Measurements from ENCODE around the gene ACACB. TPM values are rescaled to one million over a fixed set of nuclear protein-coding genes. Genes with fewer than 3 reads are reported as not detected.

The ACACB gene
- total RNA-seq, 1 experiment from 2014 or later, result 8.2 TPM

DNA sequence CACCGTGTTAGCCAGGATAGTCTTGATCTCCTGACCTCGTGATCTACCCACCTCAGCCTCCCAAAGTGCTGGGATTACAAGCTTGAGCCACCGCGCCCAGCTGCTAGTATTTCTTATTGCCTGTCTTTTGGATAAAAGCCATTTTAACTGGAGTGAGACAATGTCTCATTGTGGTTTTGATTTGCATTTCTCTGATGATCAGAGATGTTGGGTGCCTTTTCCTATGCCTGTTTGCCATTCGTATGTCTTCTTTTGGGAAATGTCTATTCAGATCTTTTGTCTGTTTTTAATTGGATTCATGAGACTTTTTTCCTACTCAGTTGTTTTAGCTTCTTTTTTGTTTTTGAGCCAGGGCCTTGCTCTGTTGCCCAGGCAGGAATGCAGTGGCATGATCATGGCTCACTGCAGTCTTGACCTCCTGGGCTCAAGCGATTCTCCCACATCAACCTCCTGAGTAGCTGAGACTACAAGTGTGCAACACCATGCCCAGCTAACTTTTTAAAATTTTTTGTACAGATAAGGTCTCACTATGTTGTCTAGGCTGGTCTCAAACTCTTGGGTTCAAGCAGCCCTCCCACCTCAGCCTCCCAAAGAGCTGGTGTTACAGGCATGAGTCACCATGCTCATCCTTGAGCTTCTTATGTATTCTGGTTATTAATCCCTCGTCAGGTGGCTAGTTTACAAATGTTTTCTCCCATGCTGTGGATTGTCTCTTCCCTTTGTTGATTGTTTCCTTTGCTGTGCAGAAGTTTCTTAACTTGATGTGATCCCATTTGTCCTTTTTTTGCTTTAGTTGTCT lies 65.9 kb downstream of the ACACB start:
- Histone ChIP-seq H3K9me3 (ENCODE audit: low read depth, low read length, poor library complexity, severe bottlenecking) (no peaks in the 10 kb centered on the region), H3K36me3 (ENCODE audit: insufficient read depth, low read length, poor library complexity, severe bottlenecking) (no peaks in the 10 kb centered on the region), H3K4me3 (ENCODE audit: low read depth, low read length, poor library complexity, severe bottlenecking) (no peak overlapping the region), H3K27me3 (replicated peaks; ENCODE audit: insufficient read depth, low read depth, low read length, poor library complexity) (no peaks in the 10 kb centered on the region), H3K27ac (ENCODE audit: low read depth, low read length, poor library complexity, severe bottlenecking) (no peak overlapping the region), H3K4me1 (ENCODE audit: insufficient read depth, low read length, poor library complexity, severe bottlenecking) (no peaks in the 10 kb centered on the region)
- POLR2A ChIA-PET (ENCODE audit: low non-redundant PET), result no interaction called here
- no peak for TF ChIP-seq EZH2 (IDR thresholded peaks at IDR 0.05; ENCODE audit: borderline replicate concordance, low read depth, low read length, poor library complexity, severe bottlenecking)
- TF ChIP-seq, protein P1, sequence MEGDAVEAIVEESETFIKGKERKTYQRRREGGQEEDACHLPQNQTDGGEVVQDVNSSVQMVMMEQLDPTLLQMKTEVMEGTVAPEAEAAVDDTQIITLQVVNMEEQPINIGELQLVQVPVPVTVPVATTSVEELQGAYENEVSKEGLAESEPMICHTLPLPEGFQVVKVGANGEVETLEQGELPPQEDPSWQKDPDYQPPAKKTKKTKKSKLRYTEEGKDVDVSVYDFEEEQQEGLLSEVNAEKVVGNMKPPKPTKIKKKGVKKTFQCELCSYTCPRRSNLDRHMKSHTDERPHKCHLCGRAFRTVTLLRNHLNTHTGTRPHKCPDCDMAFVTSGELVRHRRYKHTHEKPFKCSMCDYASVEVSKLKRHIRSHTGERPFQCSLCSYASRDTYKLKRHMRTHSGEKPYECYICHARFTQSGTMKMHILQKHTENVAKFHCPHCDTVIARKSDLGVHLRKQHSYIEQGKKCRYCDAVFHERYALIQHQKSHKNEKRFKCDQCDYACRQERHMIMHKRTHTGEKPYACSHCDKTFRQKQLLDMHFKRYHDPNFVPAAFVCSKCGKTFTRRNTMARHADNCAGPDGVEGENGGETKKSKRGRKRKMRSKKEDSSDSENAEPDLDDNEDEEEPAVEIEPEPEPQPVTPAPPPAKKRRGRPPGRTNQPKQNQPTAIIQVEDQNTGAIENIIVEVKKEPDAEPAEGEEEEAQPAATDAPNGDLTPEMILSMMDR (conservative IDR thresholded peaks at IDR 0.05; ENCODE audit: low read depth, low read length), result no peak
- no TSS peak for BruUV-seq (replicated peaks)
- intact Hi-C loops (cut with micrococcal nuclease; ENCODE audit: unreplicated experiment), result no loop called here
- DNase-seq (ENCODE audit: low spot score), result no peak
- CTCF ChIA-PET, result no interaction called here

DNA sequence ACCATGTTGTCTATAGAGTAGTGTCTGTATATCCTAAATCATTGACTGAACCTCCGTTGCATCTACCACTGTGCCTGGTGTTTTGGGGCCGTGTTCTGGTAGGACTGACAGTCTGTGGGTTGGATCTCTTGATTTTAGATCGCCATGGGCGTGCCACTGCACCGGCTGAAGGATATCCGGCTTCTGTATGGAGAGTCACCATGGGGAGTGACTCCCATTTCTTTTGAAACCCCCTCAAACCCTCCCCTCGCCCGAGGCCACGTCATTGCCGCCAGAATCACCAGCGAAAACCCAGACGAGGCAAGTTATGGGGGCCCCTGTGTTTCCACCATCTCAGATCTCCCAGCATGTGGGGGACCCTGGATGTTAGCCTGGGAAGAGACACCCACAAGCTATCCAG lies 69.1 kb downstream of the ACACB start:
- no TSS peak for BruUV-seq (replicated peaks)
- Histone ChIP-seq H3K27me3 (replicated peaks; ENCODE audit: insufficient read depth, low read depth, low read length, poor library complexity) (no peaks in the 10 kb centered on the region), H3K9me3 (ENCODE audit: low read depth, low read length, poor library complexity, severe bottlenecking) (no peaks in the 10 kb centered on the region), H3K36me3 (ENCODE audit: insufficient read depth, low read length, poor library complexity, severe bottlenecking) (no peaks in the 10 kb centered on the region), H3K4me1 (ENCODE audit: insufficient read depth, low read length, poor library complexity, severe bottlenecking) (no peaks in the 10 kb centered on the region), H3K27ac (ENCODE audit: low read depth, low read length, poor library complexity, severe bottlenecking) (no peak overlapping the region), H3K4me3 (ENCODE audit: low read depth, low read length, poor library complexity, severe bottlenecking) (no peak overlapping the region)
- no peak for TF ChIP-seq EZH2 (IDR thresholded peaks at IDR 0.05; ENCODE audit: borderline replicate concordance, low read depth, low read length, poor library complexity, severe bottlenecking)
- TF ChIP-seq, protein P1 (conservative IDR thresholded peaks at IDR 0.05; ENCODE audit: low read depth, low read length), result no peak
- POLR2A ChIA-PET (ENCODE audit: low non-redundant PET), result no interaction called here
- no peak for DNase-seq (ENCODE audit: low spot score)
- intact Hi-C loops (cut with micrococcal nuclease; ENCODE audit: unreplicated experiment), result no loop called here
- CTCF ChIA-PET, result no interaction called here

DNA sequence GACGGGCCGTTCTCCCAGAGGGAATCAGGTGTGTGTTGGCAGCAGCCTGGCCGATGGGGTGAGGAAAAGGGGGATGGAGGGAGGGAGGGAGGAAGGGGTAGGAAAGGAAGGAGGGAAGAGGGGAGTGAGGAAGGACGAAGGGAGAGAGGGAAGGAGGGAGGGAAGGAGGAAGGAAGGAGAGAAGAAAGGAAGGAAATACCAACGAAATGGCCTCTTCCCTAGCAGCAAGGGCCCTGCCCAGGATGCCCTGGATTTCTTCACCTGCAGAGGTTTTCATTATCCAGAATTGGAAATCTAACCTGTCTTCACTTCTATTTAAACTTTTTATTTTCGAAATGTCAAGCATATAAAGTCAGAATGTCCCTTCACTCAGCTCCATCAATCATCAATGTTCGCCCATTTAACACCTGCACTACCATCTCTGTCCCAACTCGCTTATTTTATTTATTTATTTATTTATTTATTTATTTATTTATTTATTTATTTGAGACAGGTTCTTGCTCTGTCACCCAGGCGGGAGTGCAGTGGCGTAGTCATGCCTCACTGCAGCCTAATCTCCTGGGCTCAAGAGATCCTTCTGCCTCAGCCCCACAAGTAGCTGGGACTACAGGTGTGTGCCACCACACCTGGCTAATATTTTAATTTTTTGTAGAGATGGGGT lies 70.7 kb downstream of the ACACB start:
- no TSS peak for BruUV-seq (replicated peaks)
- Histone ChIP-seq H3K27me3 (replicated peaks; ENCODE audit: insufficient read depth, low read depth, low read length, poor library complexity) (no peaks in the 10 kb centered on the region), H3K4me3 (ENCODE audit: low read depth, low read length, poor library complexity, severe bottlenecking) (no peak overlapping the region), H3K4me1 (ENCODE audit: insufficient read depth, low read length, poor library complexity, severe bottlenecking) (no peaks in the 10 kb centered on the region), H3K36me3 (ENCODE audit: insufficient read depth, low read length, poor library complexity, severe bottlenecking) (no peaks in the 10 kb centered on the region), H3K27ac (ENCODE audit: low read depth, low read length, poor library complexity, severe bottlenecking) (no peak overlapping the region), H3K9me3 (ENCODE audit: low read depth, low read length, poor library complexity, severe bottlenecking) (no peaks in the 10 kb centered on the region)
- POLR2A ChIA-PET (ENCODE audit: low non-redundant PET), result no interaction called here
- TF ChIP-seq EZH2 (IDR thresholded peaks at IDR 0.05; ENCODE audit: borderline replicate concordance, low read depth, low read length, poor library complexity, severe bottlenecking), result no peak
- TF ChIP-seq, protein P1 (conservative IDR thresholded peaks at IDR 0.05; ENCODE audit: low read depth, low read length), result no peak
- CTCF ChIA-PET, result interaction anchor here (0.6 kb wide), 1 partner anchor 1511 kb away, joined by 9 read pairs; no protein-coding TSS in a partner anchor
- no peak for DNase-seq (ENCODE audit: low spot score)
- intact Hi-C loops (cut with micrococcal nuclease; ENCODE audit: unreplicated experiment), result no loop called here

All from A673 (cell line).